Keratinocyte (primary cell): ENCODE results near the gene PPA2. TPM values are rescaled to one million over a fixed set of nuclear protein-coding genes. Genes with fewer than 3 reads are reported as not detected.
"Not testable (repeated sequence)": the region's sequence is repeated elsewhere in the genome, so short reads cannot be mapped to it uniquely, and the experiment has no call there.

Experiments used
- DNase-seq: peaks from one replicate; pipeline ENCODE4 v3.0.0-alpha.2; 2011; ENCODE audit warnings: low read depth, missing footprints, low spot score
- FAIRE-seq: peaks from 2 replicates; lab custom pipeline; 2011; peaks lifted over from hg19 to GRCh38; lab: Jason Lieb, UNC
- H2AFZ ChIP-seq: 2 replicates; pipeline ENCODE4 v1.6.0; 2012; ENCODE audit warnings: low read length, control low read depth, inconsistent platforms; ENCODE audit not compliant: control insufficient read depth
- H3K27ac ChIP-seq: 2 replicates; pipeline ENCODE4 v1.5.1; 2011; ENCODE audit warnings: low read length; ENCODE audit not compliant: control insufficient read depth, insufficient read depth
- H3K27me3 ChIP-seq: 3 replicates; pipeline ENCODE4 v1.6.0; 2011; ENCODE audit warnings: low read length; ENCODE audit not compliant: control insufficient read depth, insufficient read depth; ENCODE audit errors: extremely low read depth
- H3K36me3 ChIP-seq, 2 experiments: 2 replicates in 1 of 2; 3 replicates in 1 of 2; pipeline ENCODE4 v1.5.1; 2011; ENCODE audit warnings: low read length in 2 of 2, mild to moderate bottlenecking in 1 of 2; ENCODE audit not compliant: control insufficient read depth in 2 of 2, insufficient read depth in 2 of 2; ENCODE audit errors: extremely low read depth in 1 of 2
- H3K4me1 ChIP-seq: 3 replicates; pipeline ENCODE4 v1.5.1; 2011; ENCODE audit warnings: low read length; ENCODE audit not compliant: control insufficient read depth, insufficient read depth; ENCODE audit errors: extremely low read depth
- H3K4me2 ChIP-seq: 3 replicates; pipeline ENCODE4 v1.6.0; 2011; ENCODE audit warnings: low read depth, low read length; ENCODE audit not compliant: control insufficient read depth, insufficient read depth; ENCODE audit errors: extremely low read depth
- H3K4me3 ChIP-seq, 3 experiments: fragments of 200-600 bp in 1 of 3; sonication (generic) in 1 of 3; 2 replicates in 2 of 3; 3 replicates in 1 of 3; pipeline ENCODE4 v1.5.1; 2011 to 2016; ENCODE audit warnings: low read length in 3 of 3, mild to moderate bottlenecking in 3 of 3, control low read depth in 2 of 3, inconsistent platforms in 1 of 3, low read depth in 1 of 3, mixed read lengths in 1 of 3, mixed run types in 1 of 3, moderate library complexity in 1 of 3; ENCODE audit not compliant: control insufficient read depth in 2 of 3, insufficient read depth in 2 of 3; ENCODE audit errors: extremely low read depth in 1 of 3
- H3K79me2 ChIP-seq: 2 replicates; pipeline ENCODE4 v1.6.0; 2012; ENCODE audit warnings: low read length; ENCODE audit not compliant: control insufficient read depth, insufficient read depth
- H3K9ac ChIP-seq: 3 replicates; pipeline ENCODE4 v1.6.0; 2011; ENCODE audit warnings: low read length; ENCODE audit not compliant: control insufficient read depth, insufficient read depth; ENCODE audit errors: extremely low read depth
- H3K9me1 ChIP-seq: 3 replicates; pipeline ENCODE4 v1.6.0; 2011; ENCODE audit warnings: low read length; ENCODE audit not compliant: control insufficient read depth, insufficient read depth; ENCODE audit errors: extremely low read depth
- H3K9me3 ChIP-seq: 2 replicates; pipeline ENCODE4 v1.5.1; 2012; ENCODE audit warnings: low read depth, low read length; ENCODE audit not compliant: control insufficient read depth
- H4K20me1 ChIP-seq: 3 replicates; pipeline ENCODE4 v1.6.0; 2011; ENCODE audit warnings: low read length; ENCODE audit not compliant: control insufficient read depth, insufficient read depth; ENCODE audit errors: extremely low read depth
- CTCF ChIP-seq, 3 experiments: IDR thresholded peaks in 1 of 3; conservative IDR thresholded peaks in 1 of 3; optimal IDR thresholded peaks in 1 of 3; 2 replicates in 2 of 3; 3 replicates in 1 of 3; pipeline versions ENCODE3 to v1.5.1; 2011; ENCODE audit warnings: low read length in 3 of 3, mild to moderate bottlenecking in 3 of 3, moderate library complexity in 2 of 3, control low read depth in 1 of 3, inconsistent platforms in 1 of 3; ENCODE audit not compliant: insufficient read depth in 2 of 3; ENCODE audit errors: extremely low read depth in 1 of 3
- EZH2 ChIP-seq: IDR thresholded peaks from one replicate; pipeline ENCODE4 v1.6.1; 2012; ENCODE audit warnings: inconsistent platforms, mild to moderate bottlenecking, low read length, moderate library complexity
- dilution Hi-C: fragments of 300-500 bp; cut with MboI; formaldehyde crosslinking; loops from one replicate; pipeline ENCODE4 v1.7.0; 2020; ENCODE audit warnings: low sequenced_read_pairs; ENCODE audit not compliant: extremely low pct_ligation_motif_present
- polyA plus RNA-seq, 5 experiments: library from polyadenylated mRNA; depleted of rRNA in 3 of 5; stranded (reverse) in 3 of 5; stranded (forward) in 1 of 5; unstranded in 1 of 5; fragments of >200 nt; gene quantifications; 1 replicate in 1 of 5; 2 replicates in 3 of 5; 3 replicates in 1 of 5; pipeline versions ENCODE4 v1.2.1 to v1.2.3, GENCODE V29; 2011 to 2012; ENCODE audit warnings: missing spikeins in 2 of 5, low read depth in 1 of 5, low replicate concordance in 1 of 5

PPA2 gene
- polyA plus RNA-seq, 1 donor (not counting 4 experiments of a cell fraction or from before 2014, with no cell fraction given), result 174 TPM

GRCh38 chr4:105460306-105460705 is 13.6 kb downstream of the PPA2 start:
- dilution Hi-C loops, result no loop called here
- no peaks in the 10 kb centered on the region for H3K4me1 ChIP-seq
- H3K27me3 ChIP-seq, result no peaks in the 10 kb centered on the region
- H3K36me3 ChIP-seq, result peaks cover 0 to 5% of the 10 kb centered on the region in 2 experiments
- H3K9ac ChIP-seq, result no peak overlapping the region
- H2AFZ ChIP-seq, result no peak overlapping the region
- H3K27ac ChIP-seq, result no peak overlapping the region
- H4K20me1 ChIP-seq, result no peaks in the 10 kb centered on the region
- no peaks in the 10 kb centered on the region for H3K9me1 ChIP-seq
- no peak overlapping the region for H3K4me2 ChIP-seq
- H3K79me2 ChIP-seq, result no peaks in the 10 kb centered on the region
- H3K9me3 ChIP-seq, result no peaks in the 10 kb centered on the region
- no peak overlapping the region for H3K4me3 ChIP-seq
- DNase-seq, result no peak
- TF ChIP-seq CTCF (optimal IDR thresholded peaks at IDR 0.05 in 1 of 3, IDR thresholded peaks at IDR 0.05 in 1 of 3, conservative IDR thresholded peaks at IDR 0.05 in 1 of 3; ENCODE audit: extremely low read depth in 1 of 3, insufficient read depth in 2 of 3, low read length in 3 of 3), result no peak
- no peak for TF ChIP-seq EZH2
- FAIRE-seq, result no peak

- H3K9ac ChIP-seq, H3K36me3 ChIP-seq, dilution Hi-C loops, FAIRE-seq, DNase-seq, H3K79me2 ChIP-seq, H2AFZ ChIP-seq, H4K20me1 ChIP-seq, H3K9me3 ChIP-seq, H3K4me2 ChIP-seq, H3K4me1 ChIP-seq, H3K27me3 ChIP-seq, H3K9me1 ChIP-seq, H3K4me3 ChIP-seq, H3K27ac ChIP-seq: not testable (repeated sequence)
These were observed 15.3 kb downstream of the PPA2 start for GRCh38 chr4:105458541-105458940.

GRCh38 chr4:105458001-105458400 is 15.9 kb downstream of the PPA2 start:
- Histone ChIP-seq H3K9ac (no peak overlapping the region), H3K27ac (no peak overlapping the region), H3K4me1 (no peaks in the 10 kb centered on the region), H4K20me1 (no peaks in the 10 kb centered on the region), H2AFZ (no peak overlapping the region), H3K79me2 (no peaks in the 10 kb centered on the region), H3K4me3 (no peak overlapping the region), H3K4me2 (no peak overlapping the region), H3K36me3 (peaks cover 0 to 5% of the 10 kb centered on the region in 2 experiments), H3K9me3 (no peaks in the 10 kb centered on the region), H3K27me3 (no peaks in the 10 kb centered on the region), H3K9me1 (no peaks in the 10 kb centered on the region)
- no peak for DNase-seq
- TF ChIP-seq CTCF (optimal IDR thresholded peaks at IDR 0.05 in 1 of 3, IDR thresholded peaks at IDR 0.05 in 1 of 3, conservative IDR thresholded peaks at IDR 0.05 in 1 of 3; ENCODE audit: extremely low read depth in 1 of 3, insufficient read depth in 2 of 3, low read length in 3 of 3), result no peak
- TF ChIP-seq EZH2, result no peak
- no peak for FAIRE-seq
- dilution Hi-C loops, result no loop called here
